ENCODE results near the gene ZDHHC13. TPM values are rescaled to one million over a fixed set of nuclear protein-coding genes. Genes with fewer than 3 reads are reported as not detected.

Gene ZDHHC13
- total and polyA plus RNA-seq, 10 of the 15 experiments (the other 5 are each of a cell fraction or from before 2014, with no cell fraction given) = 8.5 to 34.2 (median 20.4) TPM

GRCh38 chr11:19187114-19187832 is 70.3 kb downstream of the ZDHHC13 start (continued):
- TF ChIP-seq ZBTB40 (IDR thresholded peaks at IDR 0.05; ENCODE audit: borderline replicate concordance) (no peak), FOXK2 (IDR thresholded peaks at IDR 0.05) (no peak), IRF3 (IDR thresholded peaks at IDR 0.05) (no peak), SIN3A (IDR thresholded peaks at IDR 0.05; ENCODE audit: low read depth, low read length) (no peak), ZBTB33 (IDR thresholded peaks at IDR 0.05) (no peak)
